ENCODE data around the gene ZFYVE1.
"Not testable (repeated sequence)": the region's sequence is repeated elsewhere in the genome, so short reads cannot be mapped to it uniquely, and the experiment has no call there.

Gene ZFYVE1

GRCh38 chr14:73004641-73005040, 22.3 kb downstream of the ZFYVE1 start:
- not testable (repeated sequence) for DNase-seq (ENCODE audit: low spot score)

GRCh38 chr14:73003681-73004080, 23.2 kb downstream of the ZFYVE1 start:
- DNase-seq (ENCODE audit: low spot score) = no peak

GRCh38 chr14:73000073-73000472, 26.8 kb downstream of the ZFYVE1 start:
- DNase-seq (ENCODE audit: low spot score) = no peak

GRCh38 chr14:72999316-72999715, 27.6 kb downstream of the ZFYVE1 start:
- DNase-seq (ENCODE audit: low spot score) = no peak

GRCh38 chr14:72998252-72998903, 28.5 kb downstream of the ZFYVE1 start:
- DNase-seq (ENCODE audit: low spot score) = no peak

- DNase-seq (ENCODE audit: low spot score) = no peak
These were observed 30.0 kb downstream of the ZFYVE1 start for GRCh38 chr14:72996916-72997315.

GRCh38 chr14:72990171-72990570, 36.7 kb downstream of the ZFYVE1 start:
- DNase-seq (ENCODE audit: low spot score) = no peak

- no peak for DNase-seq (ENCODE audit: low spot score)
These were observed 40.0 kb downstream of the ZFYVE1 start for GRCh38 chr14:72986857-72987256.

- DNase-seq (ENCODE audit: low spot score) = peak; percentile 6
These were observed 40.7 kb downstream of the ZFYVE1 start for GRCh38 chr14:72986214-72986613.

- no peak for DNase-seq (ENCODE audit: low spot score)
These were observed 44.7 kb downstream of the ZFYVE1 start for GRCh38 chr14:72982146-72982708.

- no peak for DNase-seq (ENCODE audit: low spot score)
These were observed 46.0 kb downstream of the ZFYVE1 start for GRCh38 chr14:72980863-72981262.

- no peak for DNase-seq (ENCODE audit: low spot score)
These were observed 48.0 kb downstream of the ZFYVE1 start for GRCh38 chr14:72978856-72979255.

- DNase-seq (ENCODE audit: low spot score) = no peak
These were observed 51.1 kb downstream of the ZFYVE1 start for GRCh38 chr14:72975770-72976169.

- no peak for DNase-seq (ENCODE audit: low spot score)
These were observed 52.2 kb downstream of the ZFYVE1 start for GRCh38 chr14:72974661-72975060.

GRCh38 chr14:72970824-72971434, 56.0 kb downstream of the ZFYVE1 start:
- DNase-seq (ENCODE audit: low spot score) = no peak

- DNase-seq (ENCODE audit: low spot score) = no peak
These were observed 56.8 kb downstream of the ZFYVE1 start for GRCh38 chr14:72970058-72970630.

- no peak for DNase-seq (ENCODE audit: low spot score)
These were observed 58.6 kb downstream of the ZFYVE1 start for GRCh38 chr14:72968316-72968715.

GRCh38 chr14:72966038-72966437, 60.9 kb downstream of the ZFYVE1 start:
- DNase-seq (ENCODE audit: low spot score) = no peak

- DNase-seq (ENCODE audit: low spot score) = peak; percentile 22
These were observed 61.7 kb downstream of the ZFYVE1 start for GRCh38 chr14:72965249-72965648.

GRCh38 chr14:72962829-72963312, 64.0 kb downstream of the ZFYVE1 start:
- DNase-seq (ENCODE audit: low spot score) = peak; percentile 17

- DNase-seq (ENCODE audit: low spot score) = not testable (repeated sequence)
These were observed 64.6 kb downstream of the ZFYVE1 start for GRCh38 chr14:72962336-72962754.

GRCh38 chr14:72961579-72962335, 65.1 kb downstream of the ZFYVE1 start:
- no peak for DNase-seq (ENCODE audit: low spot score)
